ENCODE measurements around the gene ITFG1. TPM values are rescaled to one million over a fixed set of nuclear protein-coding genes. Genes with fewer than 3 reads are reported as not detected.
"Not testable (repeated sequence)": the region's sequence is repeated elsewhere in the genome, so short reads cannot be mapped to it uniquely, and the experiment has no call there.

ITFG1 gene
- total RNA-seq, 2 experiments from 2014 or later, result 18.9 to 27.0 TPM

DNA sequence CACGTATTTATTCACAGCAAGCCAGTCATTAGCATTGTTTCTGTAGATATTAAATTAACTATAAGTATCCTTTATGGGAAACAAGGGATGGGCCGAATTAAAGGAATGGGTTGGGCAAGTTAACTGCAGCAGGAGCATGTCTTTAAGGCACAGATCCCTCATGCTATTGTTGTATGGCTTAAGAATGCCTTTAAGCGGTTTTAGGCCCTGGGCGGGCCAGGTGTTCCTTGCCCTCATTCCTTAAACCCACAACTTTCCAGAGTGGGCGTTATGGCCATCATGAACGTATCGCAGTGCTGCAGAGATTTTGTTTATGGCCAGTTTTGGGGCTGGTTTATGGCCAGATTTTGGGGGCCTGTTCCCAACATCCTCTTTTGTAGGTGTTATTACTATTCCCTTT is 9.3 kb upstream of the ITFG1 start:
- intact Hi-C loops (cut with DNase I, micrococcal nuclease), result no loop called here
- Mint-ChIP-seq H3K27ac (no peak overlapping the region), H3K36me3 (ENCODE audit: low read depth) (peaks cover 7% of the 10 kb centered on the region), H3K9me3 (ENCODE audit: low read depth) (no peaks in the 10 kb centered on the region), H3K27me3 (no peaks in the 10 kb centered on the region), H3K4me3 (no peak overlapping the region), H3K4me1 (peaks cover 9% of the 10 kb centered on the region)
- ChIA-PET CTCF (interaction anchor here (1.0 kb wide), 1 partner anchor 9 kb away, joined by 4 read pairs; no protein-coding TSS in a partner anchor), POLR2A (no interaction called here)
- ATAC-seq (no peak), DNase-seq (no peak)

DNA sequence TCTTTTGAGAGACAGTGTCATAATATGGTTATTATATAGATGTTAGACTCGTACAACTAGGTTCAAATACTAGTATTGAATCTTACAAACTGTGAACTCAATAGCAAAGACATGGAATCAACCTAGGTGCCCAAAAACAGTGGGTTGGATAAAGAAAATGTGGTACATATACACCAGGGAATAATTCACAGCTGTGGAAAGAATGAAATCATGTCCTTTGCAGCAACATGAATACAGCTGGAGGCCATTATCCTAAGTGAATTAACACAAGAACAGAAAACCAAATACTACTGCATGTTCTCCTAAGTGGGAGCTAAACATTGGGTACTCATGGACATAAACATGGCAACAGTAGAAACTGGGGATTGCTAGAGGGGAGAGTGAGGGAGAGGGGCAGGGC is 8.4 kb upstream of the ITFG1 start:
- DNase-seq (no peak), ATAC-seq (no peak)
- POLR2A ChIA-PET, result no interaction called here
- CTCF ChIA-PET, result interaction anchor here (1.0 kb wide), 1 partner anchor 8 kb away, joined by 7 read pairs; the partner anchor contains the start of genes ITFG1 and PHKB
- H3K36me3 Mint-ChIP-seq (ENCODE audit: low read depth), result peaks cover 7% of the 10 kb centered on the region
- no peaks in the 10 kb centered on the region for H3K27me3 Mint-ChIP-seq
- intact Hi-C loops (cut with DNase I, micrococcal nuclease), result loop anchor here in 1 of 2 experiments (10.0 kb wide), 2 partner anchors 696 to 776 kb away; partner anchors contain the start of genes ABCC11 and LONP2
- H3K4me1 Mint-ChIP-seq, result peaks cover 14% of the 10 kb centered on the region
- no peak overlapping the region for H3K4me3 Mint-ChIP-seq
- H3K9me3 Mint-ChIP-seq (ENCODE audit: low read depth), result no peaks in the 10 kb centered on the region
- H3K27ac Mint-ChIP-seq, result no peak overlapping the region

DNA sequence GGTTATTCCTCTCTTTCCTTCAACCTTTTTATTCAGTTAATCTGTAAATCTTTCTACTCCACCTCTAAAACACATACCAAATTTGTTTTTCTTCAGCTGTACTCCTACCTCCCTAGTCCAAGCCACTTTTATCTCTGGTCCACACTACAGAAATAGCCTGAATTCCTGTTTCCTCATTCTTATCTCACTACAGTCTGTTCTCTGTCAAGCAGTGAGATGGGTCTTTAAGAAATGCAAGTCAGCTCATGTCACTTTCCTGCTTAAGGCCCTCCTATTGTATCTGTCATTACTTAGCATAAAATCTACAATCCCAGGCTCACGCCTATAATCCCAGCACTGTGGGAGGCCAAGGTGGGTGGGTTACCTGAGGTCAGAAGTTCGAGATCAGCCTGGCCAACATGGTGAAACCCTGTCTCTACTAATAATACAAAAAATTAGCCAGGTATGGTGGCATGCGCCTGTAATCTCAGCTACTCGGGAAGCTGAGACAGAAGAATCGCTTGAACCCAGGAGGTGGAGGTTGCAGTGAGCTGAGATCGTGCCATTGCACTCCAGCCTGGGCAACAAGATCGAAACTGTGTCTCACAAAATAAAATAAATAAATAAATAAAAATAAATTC is 7.3 kb upstream of the ITFG1 start:
- DNase-seq; H3K27ac Mint-ChIP-seq; H3K9me3 Mint-ChIP-seq (ENCODE audit: low read depth); H3K36me3 Mint-ChIP-seq (ENCODE audit: low read depth); H3K27me3 Mint-ChIP-seq; POLR2A ChIA-PET; ATAC-seq; H3K4me3 Mint-ChIP-seq: not testable (repeated sequence)
- peaks cover 21% of the 10 kb centered on the region for H3K4me1 Mint-ChIP-seq
- intact Hi-C loops (cut with DNase I, micrococcal nuclease), result loop anchor here in 1 of 2 experiments (10.0 kb wide), 2 partner anchors 697 to 777 kb away; partner anchors contain the start of genes ABCC11 and LONP2
- CTCF ChIA-PET, result interaction anchor here (0.6 to 2.1 kb wide), 2 partner anchors 13 to 60 kb away, joined by 4 to 5 read pairs; no protein-coding TSS in a partner anchor

DNA sequence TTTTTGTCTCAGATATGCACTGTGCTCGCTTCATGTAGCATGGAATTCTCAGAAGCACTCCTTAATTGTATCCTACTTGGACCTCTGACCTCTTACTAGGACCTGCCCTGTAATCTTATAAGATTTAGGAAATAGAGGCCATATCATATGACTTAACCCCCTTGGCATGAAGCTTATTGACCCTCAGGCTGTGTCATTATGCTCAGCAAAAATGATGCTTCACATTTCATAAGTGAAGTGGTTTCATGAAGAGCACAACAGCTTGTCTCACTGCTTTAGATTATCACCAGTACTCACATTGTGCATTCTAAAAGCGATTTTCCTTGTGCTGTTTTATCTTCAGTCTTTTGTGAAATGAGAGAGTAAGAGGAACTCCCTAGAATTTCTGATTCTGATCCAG is 6.6 kb upstream of the ITFG1 start:
- intact Hi-C loops (cut with DNase I, micrococcal nuclease), result loop anchor here in 1 of 2 experiments (10.0 kb wide), 2 partner anchors 697 to 777 kb away; partner anchors contain the start of genes ABCC11 and LONP2

DNA sequence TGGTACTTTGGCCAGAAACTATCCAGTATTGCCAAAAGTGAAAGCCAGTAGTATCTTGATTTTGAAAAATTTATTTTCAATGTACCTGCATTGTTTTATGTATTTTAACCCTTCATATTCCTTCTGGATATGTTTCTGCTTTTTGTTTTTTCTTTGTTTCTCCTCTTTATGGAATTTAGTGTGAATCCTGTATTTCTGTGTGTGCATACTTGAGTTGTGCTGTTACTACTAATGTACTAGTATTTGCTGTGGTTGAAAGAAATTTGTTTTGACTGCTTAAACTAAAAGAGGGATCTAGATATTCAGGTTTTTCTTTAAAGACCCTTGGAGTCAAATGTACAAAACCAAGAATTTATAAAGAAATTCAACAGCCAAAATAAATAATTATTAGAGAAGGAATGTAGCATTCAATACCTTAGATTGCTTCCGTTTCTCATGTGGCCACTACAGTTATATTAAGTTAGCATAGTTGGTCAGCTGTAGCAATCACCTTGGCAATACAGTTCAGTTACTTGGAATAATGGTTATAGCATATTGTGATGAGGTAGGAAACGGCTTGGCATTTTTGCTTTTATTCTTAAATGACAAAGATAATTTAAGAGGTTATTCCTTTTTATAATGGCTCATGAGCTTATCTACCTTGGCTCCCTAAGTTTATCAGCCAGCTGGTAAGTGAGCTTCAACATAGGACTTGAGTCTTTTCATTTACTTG is 5.2 kb upstream of the ITFG1 start:
- POLR2A ChIA-PET, result interaction anchor here (0.6 kb wide), 1 partner anchor 1157 kb away, joined by 3 read pairs; no protein-coding TSS in a partner anchor
- CTCF ChIA-PET, result interaction anchor here (1.1 to 2.1 kb wide), 4 partner anchors 9 to 428 kb away, joined by 3 to 5 read pairs (median 4); no protein-coding TSS in a partner anchor
- DNase-seq, result no peak

More for the DNA sequence above, 6.6 kb upstream of the ITFG1 start:
- Mint-ChIP-seq H3K36me3 (ENCODE audit: low read depth) (peaks cover 7% of the 10 kb centered on the region), H3K27ac (no peak overlapping the region), H3K4me1 (peaks cover 25% of the 10 kb centered on the region), H3K4me3 (no peak overlapping the region), H3K27me3 (no peaks in the 10 kb centered on the region), H3K9me3 (ENCODE audit: low read depth) (no peaks in the 10 kb centered on the region)
- DNase-seq, result no peak
- ChIA-PET POLR2A (no interaction called here), CTCF (interaction anchor here (1.2 to 2.1 kb wide), 2 partner anchors 14 to 17 kb away, joined by 3 to 5 read pairs; no protein-coding TSS in a partner anchor)
- no peak for ATAC-seq

DNA sequence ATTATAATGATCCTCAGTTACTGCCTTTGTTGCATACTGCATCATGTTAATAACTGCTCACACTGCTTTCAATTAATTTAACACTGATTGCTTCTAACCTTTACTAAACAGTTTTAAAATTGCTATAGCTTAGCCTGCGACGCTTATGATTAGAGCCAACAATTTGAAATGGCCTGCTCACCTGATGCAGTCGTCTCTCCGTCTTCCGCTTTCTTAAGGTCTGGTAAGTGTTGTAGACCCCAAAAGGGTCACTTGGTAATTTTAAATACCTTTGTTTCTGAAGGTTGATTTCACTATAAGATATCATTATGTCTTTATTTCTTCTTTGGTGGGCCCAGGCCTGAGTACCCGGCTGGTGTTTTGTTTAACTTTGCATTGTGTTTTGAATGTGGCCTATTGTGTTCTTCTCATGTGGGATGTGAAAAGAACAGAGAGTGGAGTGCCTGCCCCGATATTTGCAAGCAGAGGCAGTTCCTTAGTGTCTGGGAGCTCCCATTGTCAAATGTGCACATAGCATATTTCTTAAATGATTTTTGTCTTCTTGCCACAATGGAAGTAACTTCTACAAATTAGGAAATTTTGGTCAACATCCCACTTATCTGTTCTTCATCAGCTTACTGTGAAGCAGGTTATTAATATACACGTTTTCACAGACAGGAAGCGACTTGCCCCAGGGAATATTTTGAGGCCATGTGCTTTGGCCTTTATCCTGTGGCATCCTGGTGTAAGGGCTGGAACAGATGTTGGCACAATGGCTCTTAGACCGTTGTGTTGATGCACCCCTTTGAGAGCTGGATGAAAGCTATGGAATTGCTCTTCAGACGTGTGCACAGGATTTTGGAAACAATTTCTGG is 3.1 kb upstream of the ITFG1 start:
- CTCF ChIA-PET, result interaction anchor here (1.1 kb wide), 1 partner anchor 322 kb away, joined by 3 read pairs; no protein-coding TSS in a partner anchor
- Mint-ChIP-seq H3K9me3 (ENCODE audit: low read depth) (no peaks in the 10 kb centered on the region), H3K36me3 (ENCODE audit: low read depth) (peaks cover 8% of the 10 kb centered on the region), H3K4me3 (no peak overlapping the region), H3K27me3 (no peaks in the 10 kb centered on the region), H3K27ac (no peak overlapping the region), H3K4me1 (peaks cover 49% of the 10 kb centered on the region)
- POLR2A ChIA-PET, result no interaction called here
- no peak for DNase-seq
- intact Hi-C loops (cut with DNase I, micrococcal nuclease), result loop anchor here (5.0 to 10.0 kb wide), 5 partner anchors 427 to 1818 kb away; partner anchors contain the start of genes ABCC11 (in 1 of the 2), CBLN1 (in 1 of the 2) and LONP2 (in 1 of the 2)
- ATAC-seq, result no peak

More for the DNA sequence above, 5.2 kb upstream of the ITFG1 start:
- no peak overlapping the region for H3K4me3 Mint-ChIP-seq
- intact Hi-C loops (cut with DNase I, micrococcal nuclease), result loop anchor here in 1 of 2 experiments (10.0 kb wide), 2 partner anchors 699 to 779 kb away; partner anchors contain the start of genes ABCC11 and LONP2
- no peaks in the 10 kb centered on the region for H3K27me3 Mint-ChIP-seq
- ATAC-seq, result no peak
- peaks cover 33% of the 10 kb centered on the region for H3K4me1 Mint-ChIP-seq
- H3K9me3 Mint-ChIP-seq (ENCODE audit: low read depth), result no peaks in the 10 kb centered on the region
- no peak overlapping the region for H3K27ac Mint-ChIP-seq
- H3K36me3 Mint-ChIP-seq (ENCODE audit: low read depth), result peaks cover 7% of the 10 kb centered on the region

DNA sequence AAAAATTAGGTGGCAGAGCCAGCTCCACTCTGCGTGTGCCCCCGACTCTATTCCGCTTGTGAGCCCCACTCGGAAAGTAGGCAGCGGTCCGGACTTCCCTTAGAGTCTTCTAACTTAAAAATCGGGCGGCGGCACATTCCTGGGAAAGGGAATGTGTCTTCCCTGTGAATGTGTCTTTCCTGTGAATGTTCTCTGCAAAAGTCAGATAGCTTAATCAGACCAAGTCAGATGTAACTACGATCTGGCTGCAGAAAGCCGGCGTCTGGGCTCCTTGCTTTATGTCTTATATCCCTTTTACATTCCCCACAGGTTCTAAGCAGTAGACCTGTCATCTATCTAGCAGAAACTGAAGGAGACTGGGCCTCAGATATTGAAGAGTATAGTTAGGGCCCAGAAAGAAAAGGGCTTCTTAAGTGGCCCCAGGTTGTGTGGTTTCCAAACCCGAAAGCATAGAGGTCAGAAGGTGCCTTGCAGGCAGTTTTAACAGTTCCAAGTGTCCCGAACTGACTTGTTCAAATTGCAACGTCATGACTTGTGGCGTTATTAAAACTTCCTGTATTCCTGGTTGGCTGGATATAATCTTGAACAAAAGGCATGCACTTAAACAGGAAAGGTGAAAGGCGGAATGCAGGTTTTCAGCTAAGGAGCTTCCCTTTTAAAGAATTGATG is 869 bp upstream of the ITFG1 start:
- intact Hi-C loops (cut with DNase I, micrococcal nuclease), result loop anchor here (1.0 to 10.0 kb wide), 16 partner anchors 113 to 1821 kb away; partner anchors contain the start of genes LONP2 (in 2 of the 2), ABCC11 (in 1 of the 2), C16orf87 (in 1 of the 2) and CBLN1 (in 1 of the 2)
- peak overlapping the region; percentile 84 for H3K27ac Mint-ChIP-seq
- H3K4me3 Mint-ChIP-seq, result peak overlapping the region; percentile 97
- peaks cover 59% of the 10 kb centered on the region for H3K4me1 Mint-ChIP-seq
- ATAC-seq, result peak; percentile 17
- H3K36me3 Mint-ChIP-seq (ENCODE audit: low read depth), result peaks cover 11% of the 10 kb centered on the region
- CTCF ChIA-PET, result interaction anchor here (0.8 to 2.3 kb wide), 5 partner anchors 8 to 424 kb away, joined by 3 to 13 read pairs (median 6); no protein-coding TSS in a partner anchor
- POLR2A ChIA-PET, result interaction anchor here (0.6 to 1.0 kb wide), 3 partner anchors 113 to 424 kb away, joined by 3 read pairs; no protein-coding TSS in a partner anchor
- no peaks in the 10 kb centered on the region for H3K9me3 Mint-ChIP-seq (ENCODE audit: low read depth)
- H3K27me3 Mint-ChIP-seq, result no peaks in the 10 kb centered on the region
- peak; percentile 20 for DNase-seq

DNA sequence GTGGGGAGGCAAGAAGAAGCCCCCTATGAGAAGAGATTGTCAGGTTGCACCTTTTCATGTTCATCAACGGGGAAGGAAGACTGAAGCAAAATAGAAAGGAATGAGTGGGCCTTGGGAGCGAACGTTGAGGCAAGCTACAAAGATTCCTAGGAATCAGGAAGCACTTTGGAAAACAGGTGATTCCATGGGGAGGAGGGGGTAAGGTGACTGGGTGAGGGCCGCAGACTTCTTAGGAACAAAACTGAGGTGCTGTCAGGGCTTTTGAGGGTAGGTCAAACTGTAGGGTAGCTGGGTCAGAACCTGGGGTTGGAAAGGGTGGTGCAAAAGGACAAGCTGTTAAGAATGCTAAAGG is 528 bp downstream of the ITFG1 start:
- DNase-seq, result no peak
- H3K36me3 Mint-ChIP-seq (ENCODE audit: low read depth), result peaks cover 12% of the 10 kb centered on the region
- intact Hi-C loops (cut with DNase I, micrococcal nuclease), result loop anchor here (2.0 to 10.0 kb wide), 9 partner anchors 318 to 1822 kb away; partner anchors contain the start of genes ABCC11 (in 1 of the 2), CBLN1 (in 1 of the 2), LONP2 (in 1 of the 2) and N4BP1 (in 1 of the 2)
- no peak for ATAC-seq
- H3K4me1 Mint-ChIP-seq, result peaks cover 55% of the 10 kb centered on the region
- H3K27me3 Mint-ChIP-seq, result no peaks in the 10 kb centered on the region
- peak overlapping the region; percentile 97 for H3K27ac Mint-ChIP-seq
- H3K4me3 Mint-ChIP-seq, result peak overlapping the region; percentile 97
- ChIA-PET POLR2A (interaction anchor here (0.8 kb wide), 1 partner anchor 705 kb away, joined by 3 read pairs; no protein-coding TSS in a partner anchor), CTCF (interaction anchor here (0.7 to 2.3 kb wide), 6 partner anchors 9 to 753 kb away, joined by 3 to 13 read pairs (median 5); no protein-coding TSS in a partner anchor)
- H3K9me3 Mint-ChIP-seq (ENCODE audit: low read depth), result no peaks in the 10 kb centered on the region

DNA sequence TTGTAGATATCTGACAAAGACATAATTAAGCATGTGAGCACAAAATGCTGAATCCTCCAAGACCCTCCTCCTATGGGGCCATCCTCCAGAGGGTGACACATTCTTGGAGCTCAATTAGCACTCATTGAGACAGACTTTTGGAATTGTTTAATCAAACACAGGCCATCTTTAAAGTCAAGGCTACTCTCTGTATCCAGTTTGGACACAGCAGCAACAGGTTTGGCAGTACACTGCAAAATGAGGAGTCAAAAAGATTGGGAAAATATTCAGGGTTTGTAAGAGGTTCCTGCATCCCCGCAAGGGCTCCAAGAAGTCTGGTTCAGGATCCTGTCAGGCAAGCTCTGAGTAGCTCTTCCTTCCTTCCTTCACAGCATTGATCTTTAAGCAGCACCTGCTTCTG is 1.3 kb downstream of the ITFG1 start:
- H3K4me3 Mint-ChIP-seq, result peak overlapping the region; percentile 97
- H3K36me3 Mint-ChIP-seq (ENCODE audit: low read depth), result peaks cover 14% of the 10 kb centered on the region
- DNase-seq (no peak), ATAC-seq (no peak)
- H3K4me1 Mint-ChIP-seq, result peaks cover 51% of the 10 kb centered on the region
- ChIA-PET CTCF (interaction anchor here (0.5 to 2.3 kb wide), 4 partner anchors 318 to 786 kb away, joined by 3 to 13 read pairs (median 5); no protein-coding TSS in a partner anchor), POLR2A (no interaction called here)
- intact Hi-C loops (cut with DNase I, micrococcal nuclease), result loop anchor here (2.0 to 10.0 kb wide), 9 partner anchors 317 to 1823 kb away; partner anchors contain the start of genes ABCC11 (in 1 of the 2), CBLN1 (in 1 of the 2), LONP2 (in 1 of the 2) and N4BP1 (in 1 of the 2)
- H3K27me3 Mint-ChIP-seq, result no peaks in the 10 kb centered on the region
- H3K9me3 Mint-ChIP-seq (ENCODE audit: low read depth), result no peaks in the 10 kb centered on the region
- peak overlapping the region; percentile 97 for H3K27ac Mint-ChIP-seq

DNA sequence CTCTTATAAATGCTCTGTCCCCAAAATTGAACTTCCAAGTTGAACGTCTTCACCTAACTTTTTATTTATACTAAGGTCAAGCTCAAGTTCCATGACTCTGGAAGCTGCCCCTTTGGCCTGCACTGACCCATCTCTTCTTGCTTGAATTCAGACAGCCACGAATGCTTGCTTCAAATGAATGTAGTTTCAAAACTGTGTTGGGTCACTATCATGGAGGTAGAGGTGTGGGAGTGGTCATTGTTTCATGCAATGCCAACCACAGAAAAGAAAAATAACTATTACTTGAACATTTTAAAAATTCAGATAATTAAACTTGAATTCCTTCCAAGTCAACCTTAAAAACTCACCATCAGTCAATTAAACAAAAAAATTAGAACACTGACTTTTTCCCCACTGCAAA is 2.5 kb downstream of the ITFG1 start:
- DNase-seq, result no peak
- no peak overlapping the region for H3K4me3 Mint-ChIP-seq
- no peak for ATAC-seq
- H3K27me3 Mint-ChIP-seq, result no peaks in the 10 kb centered on the region
- POLR2A ChIA-PET, result no interaction called here
- CTCF ChIA-PET, result no interaction called here
- H3K36me3 Mint-ChIP-seq (ENCODE audit: low read depth), result peaks cover 23% of the 10 kb centered on the region
- no peak overlapping the region for H3K27ac Mint-ChIP-seq
- peaks cover 44% of the 10 kb centered on the region for H3K4me1 Mint-ChIP-seq
- intact Hi-C loops (cut with DNase I, micrococcal nuclease), result no loop called here
- no peaks in the 10 kb centered on the region for H3K9me3 Mint-ChIP-seq (ENCODE audit: low read depth)
